GM12892 (cell line): Measurements from ENCODE around the gene CAMTA1.

Source experiments
- DNase-seq: peaks from one replicate; pipeline ENCODE4 v3.0.0; 2011; ENCODE audit not compliant: insufficient read length
- FAIRE-seq: peaks from 2 replicates; lab custom pipeline; 2011; peaks lifted over from hg19 to GRCh38; lab: Jason Lieb, UNC
- POLR2A ChIP-seq: IDR thresholded peaks from 2 replicates; pipeline ENCODE4 v1.6.1; 2011; ENCODE audit warnings: low read depth, low read length, control low read depth
- POLR2AphosphoS5 ChIP-seq: IDR thresholded peaks from 2 replicates; pipeline ENCODE4 v1.6.1; 2011; ENCODE audit warnings: low read depth, low read length, control low read depth
- TAF1 ChIP-seq: IDR thresholded peaks from 2 replicates; pipeline ENCODE4 v1.6.1; 2011; ENCODE audit warnings: low read depth, mild to moderate bottlenecking, control low read depth, low read length, borderline replicate concordance

The CAMTA1 gene

GRCh38 chr1:7606096-7606495 lies 820.8 kb downstream of the CAMTA1 start:
- FAIRE-seq: no peak
- TF ChIP-seq POLR2AphosphoS5: no peak

GRCh38 chr1:7607097-7607496 lies 821.8 kb downstream of the CAMTA1 start:
- TF ChIP-seq POLR2AphosphoS5 (no peak), TAF1 (no peak), POLR2A (no peak)
- no peak for DNase-seq
- FAIRE-seq: no peak

More at GRCh38 chr1:7606096-7606495, 820.8 kb downstream of the CAMTA1 start:
- no peak for DNase-seq

- no peak for TF ChIP-seq POLR2AphosphoS5
- no peak for TF ChIP-seq POLR2A
- TF ChIP-seq TAF1: no peak
- DNase-seq (no peak), FAIRE-seq (no peak)
These were observed 823.5 kb downstream of the CAMTA1 start for GRCh38 chr1:7608628-7609305.

- TF ChIP-seq POLR2A: no peak
- no peak for TF ChIP-seq TAF1
- no peak for TF ChIP-seq POLR2AphosphoS5
- DNase-seq (no peak), FAIRE-seq (no peak)
These were observed 824.2 kb downstream of the CAMTA1 start for GRCh38 chr1:7609311-7609994.

GRCh38 chr1:7610106-7610731 lies 825.0 kb downstream of the CAMTA1 start:
- TF ChIP-seq TAF1 (no peak), POLR2A (no peak), POLR2AphosphoS5 (no peak)
- no peak for FAIRE-seq

GRCh38 chr1:7610936-7611335 lies 825.7 kb downstream of the CAMTA1 start:
- DNase-seq (no peak), FAIRE-seq (no peak)
- TF ChIP-seq POLR2AphosphoS5: no peak
- no peak for TF ChIP-seq POLR2A
- TF ChIP-seq TAF1: no peak

More at GRCh38 chr1:7610106-7610731, 825.0 kb downstream of the CAMTA1 start:
- DNase-seq: no peak

GRCh38 chr1:7611421-7612010 lies 826.3 kb downstream of the CAMTA1 start:
- no peak for FAIRE-seq
- DNase-seq: no peak
- no peak for TF ChIP-seq TAF1
- no peak for TF ChIP-seq POLR2A
- TF ChIP-seq POLR2AphosphoS5: no peak

- FAIRE-seq: no peak
- TF ChIP-seq POLR2AphosphoS5 (no peak), TAF1 (no peak), POLR2A (no peak)
- no peak for DNase-seq
These were observed 828.0 kb downstream of the CAMTA1 start for GRCh38 chr1:7613106-7613850.

- no peak for FAIRE-seq
- TF ChIP-seq TAF1 (no peak), POLR2A (no peak), POLR2AphosphoS5 (no peak)
- DNase-seq: no peak
These were observed 828.6 kb downstream of the CAMTA1 start for GRCh38 chr1:7613851-7614205.

- FAIRE-seq (no peak), DNase-seq (no peak)
- TF ChIP-seq TAF1 (no peak), POLR2A (no peak), POLR2AphosphoS5 (no peak)
These were observed 829.4 kb downstream of the CAMTA1 start for GRCh38 chr1:7614576-7615074.

- FAIRE-seq (no peak), DNase-seq (no peak)
- TF ChIP-seq POLR2AphosphoS5 (no peak), TAF1 (no peak), POLR2A (no peak)
These were observed 829.9 kb downstream of the CAMTA1 start for GRCh38 chr1:7615138-7615537.
